Measurements from ENCODE around the gene C8A. TPM values are rescaled to one million over a fixed set of nuclear protein-coding genes. Genes with fewer than 3 reads are reported as not detected.

C8A gene
- total RNA-seq, 1 experiment from 2014 or later: not detected

DNA sequence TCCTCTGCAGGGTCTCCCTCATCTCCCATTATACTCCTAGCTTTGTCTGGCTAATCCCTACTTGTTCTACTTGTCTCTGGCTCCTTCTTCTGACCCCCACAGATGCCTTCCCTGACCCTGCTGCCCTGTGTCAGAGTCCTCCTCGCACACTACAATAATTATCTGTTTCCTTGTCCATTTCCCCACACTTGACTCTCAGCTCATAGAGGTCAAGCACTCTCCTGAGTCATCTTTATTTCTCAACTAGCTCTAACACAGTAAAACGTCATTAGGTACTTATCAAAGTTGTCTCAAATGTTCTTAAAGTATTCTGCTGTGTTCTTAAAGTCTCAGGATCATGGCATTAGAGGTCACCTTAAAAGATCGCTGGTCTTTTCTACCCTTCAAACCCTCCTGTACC, 47.1 kb downstream of the C8A start:
- Mint-ChIP-seq H3K27me3 (ENCODE audit: low read depth) (peaks cover 9% of the 10 kb centered on the region), H3K9me3 (no peaks in the 10 kb centered on the region), H3K4me3 (no peak overlapping the region), H3K27ac (no peak overlapping the region), H3K36me3 (ENCODE audit: insufficient read depth in 1 of 3, low read depth in 3 of 3) (no peaks in the 10 kb centered on the region), H3K4me1 (peaks cover 0 to 3% of the 10 kb centered on the region in 2 experiments; a peak in 2 of 4 replicates)
- Histone ChIP-seq H3K79me1 (ENCODE audit: insufficient read depth, low read depth, low read length, poor library complexity, severe bottlenecking) (no peaks in the 10 kb centered on the region), H3K14ac (ENCODE audit: insufficient read depth, low read length) (no peak overlapping the region), H3K4me1 (ENCODE audit: insufficient read depth, low read length) (no peaks in the 10 kb centered on the region), H3K56ac (ENCODE audit: insufficient read length, low read depth, low read length) (no peak overlapping the region), H3T11ph (ENCODE audit: low read length) (no peak overlapping the region), H2BK120ac (ENCODE audit: low read depth, low read length, poor library complexity, severe bottlenecking) (no peak overlapping the region), H3K4ac (ENCODE audit: low read depth, low read length) (no peak overlapping the region), H2AK5ac (ENCODE audit: insufficient read length, low read length) (no peak overlapping the region), H3K27ac (ENCODE audit: insufficient read length, low read depth, low read length) (no peak overlapping the region), H4K91ac (ENCODE audit: insufficient read length, low read depth, low read length) (no peak overlapping the region), H3K9me3 (ENCODE audit: control insufficient read depth, low read depth, low read length) (no peaks in the 10 kb centered on the region), H3K9ac (ENCODE audit: extremely low read depth, insufficient read length, low read length) (no peak overlapping the region), H3K4me2 (ENCODE audit: insufficient read depth, insufficient read length, low read length) (no peak overlapping the region), H3K18ac (ENCODE audit: insufficient read length, low read depth, low read length) (no peak overlapping the region), H4K5ac (ENCODE audit: insufficient read length, low read depth, low read length) (no peak overlapping the region), H4K8ac (replicated peaks; ENCODE audit: insufficient read length, low read depth, low read length) (no peak overlapping the region), H3K23ac (ENCODE audit: insufficient read length, low read depth, low read length) (no peak overlapping the region), H3K79me2 (ENCODE audit: insufficient read depth, low read length) (no peaks in the 10 kb centered on the region), H2AFZ (ENCODE audit: low read length) (no peak overlapping the region), H4K20me1 (ENCODE audit: control insufficient read depth, insufficient read depth, insufficient read length) (no peaks in the 10 kb centered on the region), H2BK15ac (ENCODE audit: low read depth, low read length) (no peak overlapping the region), H3K23me2 (ENCODE audit: insufficient read length, low read depth, low read length, poor library complexity, severe bottlenecking) (no peaks in the 10 kb centered on the region), H2BK12ac (ENCODE audit: insufficient read length, low read depth, low read length) (no peak overlapping the region), H3K27me3 (ENCODE audit: insufficient read depth, low read length) (no peaks in the 10 kb centered on the region), H2BK5ac (ENCODE audit: insufficient read length, low read length) (no peak overlapping the region), H2BK20ac (ENCODE audit: low read depth, low read length, poor library complexity, severe bottlenecking) (no peak overlapping the region)
- DNase-seq: no peak
- TF ChIP-seq CTCF (conservative IDR thresholded peaks at IDR 0.05): no peak
- no CpG with 5 or more reads among the region's 3 CpGs for WGBS (ENCODE audit: extremely low coverage, insufficient read length, low lambda C conversion rate)

All from H9 (cell line).